Hepatocyte (in vitro differentiated cells): ENCODE results near the gene ARID1A.

Source experiments
- EZH2phosphoT487 ChIP-seq: fragments of 200-600 bp; sonication (generic); IDR thresholded peaks from one replicate; pipeline ENCODE4 v1.6.1; 2018; ENCODE audit warnings: antibody characterized with exemption, mild to moderate bottlenecking, low read depth, moderate library complexity; ENCODE audit not compliant: unreplicated experiment, severe bottlenecking
- TF ChIP-seq, protein P1 (sequence below): fragments of 200-600 bp; sonication (generic); IDR thresholded peaks from 2 replicates; pipeline ENCODE4 v1.5.1; 2016; ENCODE audit warnings: antibody characterized with exemption, mild to moderate bottlenecking; ENCODE audit not compliant: poor library complexity

DNA sequence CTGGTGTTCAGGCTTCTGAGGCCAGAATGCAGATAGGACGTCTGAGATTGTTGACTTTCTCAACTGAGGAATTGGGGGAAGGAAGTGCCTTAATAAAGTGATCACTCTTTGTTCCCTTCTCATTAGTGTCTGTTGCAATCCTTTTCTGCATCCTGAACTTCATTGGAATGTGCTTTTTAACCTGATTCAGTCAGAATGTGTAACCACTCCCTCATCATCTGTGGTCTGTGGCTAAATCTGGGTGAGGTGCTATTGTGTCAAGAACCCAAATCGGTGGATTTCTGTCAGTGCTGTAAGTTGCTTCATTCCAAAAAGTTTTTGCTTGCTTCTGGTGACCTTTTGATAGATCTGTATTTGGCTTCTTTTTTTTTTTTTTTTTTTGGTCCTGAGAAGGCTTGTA, 38.2 kb downstream of the ARID1A start:
- TF ChIP-seq, protein P1, sequence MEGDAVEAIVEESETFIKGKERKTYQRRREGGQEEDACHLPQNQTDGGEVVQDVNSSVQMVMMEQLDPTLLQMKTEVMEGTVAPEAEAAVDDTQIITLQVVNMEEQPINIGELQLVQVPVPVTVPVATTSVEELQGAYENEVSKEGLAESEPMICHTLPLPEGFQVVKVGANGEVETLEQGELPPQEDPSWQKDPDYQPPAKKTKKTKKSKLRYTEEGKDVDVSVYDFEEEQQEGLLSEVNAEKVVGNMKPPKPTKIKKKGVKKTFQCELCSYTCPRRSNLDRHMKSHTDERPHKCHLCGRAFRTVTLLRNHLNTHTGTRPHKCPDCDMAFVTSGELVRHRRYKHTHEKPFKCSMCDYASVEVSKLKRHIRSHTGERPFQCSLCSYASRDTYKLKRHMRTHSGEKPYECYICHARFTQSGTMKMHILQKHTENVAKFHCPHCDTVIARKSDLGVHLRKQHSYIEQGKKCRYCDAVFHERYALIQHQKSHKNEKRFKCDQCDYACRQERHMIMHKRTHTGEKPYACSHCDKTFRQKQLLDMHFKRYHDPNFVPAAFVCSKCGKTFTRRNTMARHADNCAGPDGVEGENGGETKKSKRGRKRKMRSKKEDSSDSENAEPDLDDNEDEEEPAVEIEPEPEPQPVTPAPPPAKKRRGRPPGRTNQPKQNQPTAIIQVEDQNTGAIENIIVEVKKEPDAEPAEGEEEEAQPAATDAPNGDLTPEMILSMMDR = no peak
- no peak for TF ChIP-seq EZH2phosphoT487
